Measurements from ENCODE around the gene ADARB2.

The ADARB2 gene

GRCh38 chr10:1416456-1417037, 320.8 kb downstream of the ADARB2 start:
- no peak for TF ChIP-seq SIN3A (IDR thresholded peaks at IDR 0.05; ENCODE audit: borderline replicate concordance, insufficient read depth, low read length)
- TF ChIP-seq FOXP2 (optimal IDR thresholded peaks at IDR 0.05; ENCODE audit: borderline replicate concordance, extremely low read depth, extremely low read length, insufficient read depth), result no peak
- no peak for TF ChIP-seq TAF1 (IDR thresholded peaks at IDR 0.05; ENCODE audit: borderline replicate concordance, insufficient read depth, low read length)
- TF ChIP-seq REST (IDR thresholded peaks at IDR 0.05; ENCODE audit: insufficient read depth in 1 of 2, low read depth in 2 of 2, low read length in 2 of 2), result no peak
- TF ChIP-seq POLR2AphosphoS5 (IDR thresholded peaks at IDR 0.05; ENCODE audit: low read depth, low read length), result no peak

DNA sequence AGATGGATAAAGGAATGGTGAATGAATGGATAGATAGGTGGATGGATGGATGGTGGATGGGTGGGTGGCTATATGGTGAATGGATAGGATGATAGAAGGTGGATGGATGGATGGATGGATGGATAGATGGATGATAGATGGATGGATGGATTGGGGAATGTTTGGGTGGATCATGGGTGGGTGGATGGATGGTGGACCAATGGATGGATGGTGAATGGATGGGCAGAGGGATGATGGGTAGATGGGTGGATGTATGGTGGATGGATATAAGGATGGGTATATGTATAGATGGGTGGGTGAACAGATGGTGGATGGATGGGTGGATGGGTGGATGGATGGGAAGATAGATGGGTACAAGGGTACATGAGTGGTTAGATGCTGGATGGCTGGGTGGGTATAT, 322.4 kb downstream of the ADARB2 start:
- TF ChIP-seq REST (IDR thresholded peaks at IDR 0.05; ENCODE audit: insufficient read depth in 1 of 2, low read depth in 2 of 2, low read length in 2 of 2) (no peak), SIN3A (IDR thresholded peaks at IDR 0.05; ENCODE audit: borderline replicate concordance, insufficient read depth, low read length) (no peak), FOXP2 (optimal IDR thresholded peaks at IDR 0.05; ENCODE audit: borderline replicate concordance, extremely low read depth, extremely low read length, insufficient read depth) (no peak), POLR2AphosphoS5 (IDR thresholded peaks at IDR 0.05; ENCODE audit: low read depth, low read length) (no peak), TAF1 (IDR thresholded peaks at IDR 0.05; ENCODE audit: borderline replicate concordance, insufficient read depth, low read length) (no peak)

DNA sequence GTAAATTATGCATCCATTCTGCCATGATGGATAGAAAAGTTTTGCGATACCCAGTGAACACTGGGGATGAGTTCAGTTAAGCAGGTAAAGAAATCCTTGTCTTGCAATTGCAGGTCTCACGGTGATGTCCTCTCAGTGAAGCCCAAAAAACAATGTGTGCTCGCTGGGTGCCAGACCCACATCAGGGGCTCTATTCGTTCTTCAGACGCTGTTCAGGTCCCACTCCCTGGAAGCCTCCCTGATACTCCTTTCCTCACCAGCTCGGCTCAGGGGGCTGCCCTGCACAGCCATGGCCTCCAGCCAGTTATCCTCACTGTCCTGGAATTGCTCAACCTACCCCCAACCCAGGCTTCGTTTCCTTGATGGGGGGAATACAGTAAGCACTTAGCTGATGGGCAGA, 323.5 kb downstream of the ADARB2 start:
- no peak for TF ChIP-seq SIN3A (IDR thresholded peaks at IDR 0.05; ENCODE audit: borderline replicate concordance, insufficient read depth, low read length)
- no peak for TF ChIP-seq TAF1 (IDR thresholded peaks at IDR 0.05; ENCODE audit: borderline replicate concordance, insufficient read depth, low read length)
- TF ChIP-seq POLR2AphosphoS5 (IDR thresholded peaks at IDR 0.05; ENCODE audit: low read depth, low read length), result no peak
- no peak for TF ChIP-seq REST (IDR thresholded peaks at IDR 0.05; ENCODE audit: insufficient read depth in 1 of 2, low read depth in 2 of 2, low read length in 2 of 2)
- no peak for TF ChIP-seq FOXP2 (optimal IDR thresholded peaks at IDR 0.05; ENCODE audit: borderline replicate concordance, extremely low read depth, extremely low read length, insufficient read depth)

DNA sequence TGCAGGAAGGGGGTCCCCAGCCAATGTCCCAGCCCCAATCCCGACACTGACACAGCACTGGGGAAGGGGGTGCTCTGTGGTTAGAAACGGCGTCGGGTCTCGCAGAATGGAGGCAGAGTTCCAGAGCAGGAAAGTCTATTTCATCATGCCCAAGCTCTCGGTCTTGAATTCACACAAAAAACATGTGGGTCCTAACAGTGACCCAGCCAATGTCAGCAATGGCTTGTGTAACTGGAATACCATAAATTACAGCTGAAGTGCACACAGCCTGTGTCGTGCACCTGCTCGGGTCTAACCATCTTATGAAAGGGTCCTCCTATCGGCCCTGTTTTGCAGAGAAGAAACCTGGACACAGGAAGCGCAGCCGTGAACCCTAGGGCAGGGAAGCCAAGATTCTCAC, 324.1 kb downstream of the ADARB2 start:
- TF ChIP-seq SIN3A (IDR thresholded peaks at IDR 0.05; ENCODE audit: borderline replicate concordance, insufficient read depth, low read length) (no peak), TAF1 (IDR thresholded peaks at IDR 0.05; ENCODE audit: borderline replicate concordance, insufficient read depth, low read length) (no peak), REST (IDR thresholded peaks at IDR 0.05; ENCODE audit: insufficient read depth in 1 of 2, low read depth in 2 of 2, low read length in 2 of 2) (no peak), POLR2AphosphoS5 (IDR thresholded peaks at IDR 0.05; ENCODE audit: low read depth, low read length) (no peak), FOXP2 (optimal IDR thresholded peaks at IDR 0.05; ENCODE audit: borderline replicate concordance, extremely low read depth, extremely low read length, insufficient read depth) (no peak)
